SH-SY5Y (cell line): ENCODE measurements around the gene NDUFS7.

Experiments
- GATA2 ChIP-seq: IDR thresholded peaks from 2 replicates; pipeline ENCODE4 v1.6.1; 2011; ENCODE audit warnings: mild to moderate bottlenecking, low read depth, low read length
- GATA3 ChIP-seq: IDR thresholded peaks from 2 replicates; pipeline ENCODE4 v1.6.1; 2011; ENCODE audit warnings: low read depth, mild to moderate bottlenecking, low read length, moderate library complexity

NDUFS7 gene

DNA sequence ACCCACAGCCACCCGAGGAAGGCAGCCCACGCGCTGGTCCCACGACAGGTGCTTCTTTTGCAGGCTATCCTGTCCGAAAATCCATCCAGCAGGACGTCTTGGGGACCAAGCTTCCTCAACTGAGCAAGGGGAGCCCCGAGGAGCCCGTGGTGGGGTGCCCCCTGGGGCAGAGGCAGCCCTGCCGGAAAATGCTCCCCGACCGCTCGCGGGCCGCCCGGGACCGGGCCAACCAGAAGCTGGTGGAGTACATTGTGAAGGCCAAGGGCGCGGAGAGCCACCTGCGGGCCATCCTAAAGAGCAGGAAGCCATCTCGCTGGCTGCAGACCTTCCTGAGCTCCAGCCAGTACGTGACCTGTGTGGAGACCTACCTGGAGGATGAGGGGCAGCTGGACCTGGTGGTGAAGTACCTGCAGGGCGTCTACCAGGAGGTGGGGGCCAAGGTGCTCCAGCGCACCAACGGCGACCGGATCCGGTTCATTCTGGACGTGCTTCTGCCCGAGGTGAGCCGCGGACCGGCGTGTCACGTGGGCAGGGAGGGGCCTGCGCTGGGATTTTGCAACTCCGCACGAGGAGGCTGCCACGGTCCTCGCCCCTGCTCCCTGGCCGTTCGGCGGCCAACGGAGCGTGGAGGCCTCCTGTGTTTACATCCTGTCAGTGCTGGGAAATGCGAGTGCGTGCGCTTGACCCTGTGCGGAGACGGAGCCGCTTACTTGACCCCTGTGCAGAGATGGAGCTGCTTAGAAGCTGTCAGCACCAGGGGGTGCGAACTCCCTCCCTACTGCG is 12.9 kb upstream of the NDUFS7 start:
- TF ChIP-seq GATA2 = no peak
- no peak for TF ChIP-seq GATA3

DNA sequence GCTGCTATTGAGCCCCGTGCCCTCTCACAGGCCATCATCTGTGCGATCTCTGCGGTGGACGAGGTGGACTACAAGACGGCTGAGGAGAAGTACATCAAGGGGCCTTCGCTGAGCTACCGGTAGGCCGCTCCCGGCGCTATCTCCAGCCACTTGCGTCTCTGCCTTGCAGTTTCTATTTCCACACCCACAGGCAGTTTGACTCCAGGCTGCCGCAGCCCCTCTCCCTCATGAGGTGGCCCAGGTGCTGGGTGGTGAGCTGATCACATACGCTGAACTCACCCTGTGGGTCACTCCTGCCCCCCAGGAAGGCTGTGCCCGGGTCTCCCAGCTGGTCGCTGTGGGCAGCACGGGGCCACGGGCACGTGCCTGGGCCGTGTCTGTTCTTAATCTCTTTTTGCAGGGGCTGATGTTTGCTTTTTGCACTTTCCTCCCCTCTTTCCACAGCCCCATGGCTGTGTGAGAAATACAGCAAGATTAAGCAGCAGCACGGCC is 10.6 kb upstream of the NDUFS7 start:
- TF ChIP-seq GATA2 (no peak), GATA3 (no peak)

DNA sequence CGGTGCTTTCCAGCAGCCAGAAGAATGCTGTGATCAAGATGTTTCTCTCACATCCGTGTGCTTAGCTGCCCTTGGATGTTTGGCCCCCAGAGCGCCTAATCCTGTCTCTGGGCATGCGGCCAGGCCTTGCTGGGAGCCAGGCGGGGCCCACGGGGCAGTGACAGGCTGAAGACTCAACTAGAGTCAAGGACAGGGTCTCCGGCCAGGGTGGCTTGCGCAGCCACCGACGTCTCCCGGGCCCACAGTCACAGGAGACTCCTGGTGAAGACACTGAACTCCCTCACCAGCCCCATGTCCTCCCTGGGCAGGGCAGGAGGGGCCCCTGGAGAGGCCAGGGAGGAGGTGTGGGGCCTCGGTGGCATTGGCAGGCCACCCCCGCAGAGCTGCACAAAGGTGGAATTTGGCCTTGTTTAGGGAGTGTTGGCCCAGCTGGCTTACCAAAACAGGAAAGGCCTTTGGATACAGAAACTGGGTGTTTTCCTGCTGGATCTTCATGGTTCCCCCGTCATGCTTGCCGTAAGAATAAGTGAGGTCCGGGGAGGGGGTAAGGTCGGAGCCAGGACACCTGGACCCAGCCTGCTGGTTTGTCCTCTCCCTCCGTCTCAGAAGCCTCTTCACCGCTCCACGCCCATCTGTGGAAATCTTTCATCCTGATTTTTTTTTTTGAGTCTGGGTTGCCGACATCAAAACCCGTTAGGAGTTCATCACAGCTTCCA is 10.0 kb upstream of the NDUFS7 start:
- TF ChIP-seq GATA2 (no peak), GATA3 (no peak)

DNA sequence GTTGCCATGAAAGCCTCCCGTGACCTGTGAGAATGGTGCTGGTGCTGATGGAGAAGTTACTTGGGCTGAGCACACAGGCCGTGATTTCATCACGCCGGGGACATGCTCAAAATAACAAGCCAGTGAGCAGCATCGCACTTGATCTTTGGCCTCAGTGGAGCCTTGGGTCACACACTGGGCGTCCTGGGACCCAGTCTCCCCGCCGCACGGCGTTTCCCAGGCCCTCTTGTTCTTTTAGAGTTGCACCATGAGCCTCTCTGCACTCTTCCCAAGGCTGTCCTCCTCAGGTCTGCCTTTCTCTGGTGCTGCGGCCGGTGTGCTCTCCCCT is 9.5 kb upstream of the NDUFS7 start:
- no peak for TF ChIP-seq GATA2
- no peak for TF ChIP-seq GATA3

DNA sequence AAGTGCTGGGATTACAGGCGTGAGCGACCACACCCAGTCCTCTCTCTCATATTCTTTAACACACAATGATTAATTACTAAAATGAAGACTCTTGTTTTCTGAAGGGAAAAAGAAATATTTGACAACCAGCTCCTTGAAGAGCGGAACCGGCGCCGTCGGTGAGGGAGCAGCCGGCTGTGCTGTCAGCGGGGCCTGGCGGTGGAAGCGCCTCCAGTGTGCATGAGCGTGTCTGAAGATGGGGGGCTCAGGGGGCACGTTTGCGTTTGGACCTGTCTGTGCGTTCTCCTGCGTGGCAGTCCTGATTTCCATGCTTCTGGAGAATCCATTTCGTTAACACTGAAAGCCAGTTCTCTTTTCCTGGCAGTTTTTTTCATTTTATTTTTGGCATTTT is 7.3 kb upstream of the NDUFS7 start:
- TF ChIP-seq GATA2 (no peak), GATA3 (no peak)

DNA sequence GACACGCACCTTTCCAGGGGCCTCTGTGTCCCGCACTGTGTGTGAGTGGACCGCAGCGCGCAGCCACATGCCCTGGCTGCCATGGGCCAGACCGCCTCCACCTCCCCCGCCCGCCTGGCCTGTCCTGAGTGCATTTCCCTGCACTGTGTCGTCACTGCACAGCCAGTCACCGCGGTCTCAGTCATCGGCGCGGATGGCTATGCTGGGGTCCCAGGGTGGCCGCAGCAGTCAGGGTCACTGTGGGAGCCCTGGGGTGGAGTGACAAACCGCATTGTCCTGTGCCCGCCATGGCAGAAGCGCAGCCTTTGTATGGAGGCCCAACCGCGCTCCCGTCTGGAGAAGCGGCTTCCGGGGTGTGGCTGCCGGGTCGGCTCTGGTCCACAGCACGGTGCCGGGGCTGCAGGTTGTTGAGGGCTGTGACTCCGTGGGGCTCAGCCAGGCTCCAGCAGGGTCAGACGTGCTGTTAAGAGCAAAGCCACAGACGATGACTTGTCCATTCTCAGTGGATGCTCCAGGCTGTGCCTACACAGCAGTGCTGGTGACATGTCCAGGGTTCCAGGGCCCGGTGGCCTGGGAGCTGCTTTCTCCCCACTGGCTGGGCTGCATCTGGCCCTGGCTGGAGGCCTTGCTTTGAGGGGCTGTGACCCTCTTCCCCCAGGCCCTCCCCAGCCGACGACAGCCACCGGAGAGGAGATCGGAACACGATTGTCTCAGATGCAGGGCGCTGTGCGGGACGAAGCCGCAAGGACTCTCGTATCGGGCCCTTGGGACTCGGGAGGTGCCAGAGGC is 6.3 kb upstream of the NDUFS7 start:
- no peak for TF ChIP-seq GATA2
- TF ChIP-seq GATA3 = no peak

DNA sequence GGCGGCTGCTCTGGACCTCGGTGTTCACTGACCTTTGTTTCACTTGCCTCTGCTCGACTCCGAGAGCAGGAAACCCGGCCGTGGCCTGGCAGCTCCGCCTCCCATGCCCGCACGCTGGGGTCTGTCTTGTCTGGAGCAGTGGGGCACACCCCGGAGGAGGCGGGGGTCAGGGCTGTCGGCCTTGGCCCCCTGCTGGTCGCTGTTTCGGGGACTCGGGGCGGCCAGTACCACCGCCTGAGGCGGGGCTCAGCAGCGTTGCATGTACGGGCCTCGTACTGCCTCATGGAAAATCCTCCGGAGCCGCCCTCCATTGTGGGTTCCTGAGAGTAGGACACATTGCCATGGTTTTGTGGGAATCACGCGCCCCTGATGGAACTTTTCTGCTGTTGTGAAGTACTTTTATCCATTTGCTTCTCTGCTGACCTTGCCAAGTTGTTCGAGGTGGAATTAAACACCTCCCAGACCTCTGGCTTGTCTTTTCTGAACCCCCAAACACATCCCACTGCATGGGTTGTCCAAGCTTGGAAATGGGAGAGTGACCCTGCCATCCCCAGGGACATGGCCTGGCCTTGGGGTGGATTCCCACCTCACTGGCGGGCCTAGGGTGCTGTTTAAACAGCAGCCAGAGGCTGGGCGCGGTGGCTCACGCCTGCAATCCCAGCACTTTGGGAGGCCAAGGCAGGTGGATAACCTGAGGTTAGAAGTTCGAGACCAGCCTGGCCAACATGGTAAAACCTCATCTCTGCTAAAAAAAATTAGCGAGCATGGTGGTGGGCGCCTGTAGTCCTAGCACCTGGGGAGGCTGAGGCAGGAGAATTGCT is 5.5 kb upstream of the NDUFS7 start:
- no peak for TF ChIP-seq GATA2
- no peak for TF ChIP-seq GATA3

DNA sequence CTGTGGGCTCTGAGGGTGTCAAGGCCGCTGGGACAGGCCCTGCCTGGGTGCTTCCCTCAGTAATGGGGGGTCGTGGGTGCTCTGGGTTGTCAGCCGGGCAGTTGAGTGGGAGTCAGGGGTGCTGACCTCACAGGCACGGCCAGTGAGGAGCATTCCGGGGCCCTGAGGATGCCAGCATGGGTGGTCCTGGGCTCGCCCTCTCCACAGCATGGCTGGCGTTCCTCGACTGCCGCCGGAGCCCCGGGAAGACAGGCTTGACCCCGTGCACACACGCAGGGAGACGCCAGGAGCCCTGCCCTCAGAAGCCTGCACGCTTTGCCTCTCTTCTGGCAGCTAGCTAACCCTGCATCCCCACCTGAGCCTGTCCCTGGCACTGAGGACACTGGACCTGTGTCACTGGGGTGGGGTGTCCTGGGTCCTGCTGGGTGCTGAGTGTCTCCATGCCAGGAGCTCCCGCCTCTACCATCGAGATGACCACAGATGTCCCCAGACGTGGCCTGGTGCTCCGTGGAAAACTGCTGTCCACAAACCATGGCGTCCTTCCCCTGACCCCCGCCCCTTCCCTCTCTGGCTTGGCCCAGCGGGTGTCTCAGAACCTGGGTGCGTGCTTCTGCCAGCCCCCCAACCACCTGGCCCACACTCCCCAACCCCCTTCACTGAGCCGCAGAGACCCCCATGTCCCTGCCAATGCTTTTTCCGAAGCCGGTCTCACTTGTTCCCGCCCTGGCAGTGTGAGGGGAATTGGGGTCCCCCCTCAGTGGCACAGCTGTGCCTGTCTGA is 4.4 kb upstream of the NDUFS7 start:
- TF ChIP-seq GATA2 (no peak), GATA3 (no peak)

DNA sequence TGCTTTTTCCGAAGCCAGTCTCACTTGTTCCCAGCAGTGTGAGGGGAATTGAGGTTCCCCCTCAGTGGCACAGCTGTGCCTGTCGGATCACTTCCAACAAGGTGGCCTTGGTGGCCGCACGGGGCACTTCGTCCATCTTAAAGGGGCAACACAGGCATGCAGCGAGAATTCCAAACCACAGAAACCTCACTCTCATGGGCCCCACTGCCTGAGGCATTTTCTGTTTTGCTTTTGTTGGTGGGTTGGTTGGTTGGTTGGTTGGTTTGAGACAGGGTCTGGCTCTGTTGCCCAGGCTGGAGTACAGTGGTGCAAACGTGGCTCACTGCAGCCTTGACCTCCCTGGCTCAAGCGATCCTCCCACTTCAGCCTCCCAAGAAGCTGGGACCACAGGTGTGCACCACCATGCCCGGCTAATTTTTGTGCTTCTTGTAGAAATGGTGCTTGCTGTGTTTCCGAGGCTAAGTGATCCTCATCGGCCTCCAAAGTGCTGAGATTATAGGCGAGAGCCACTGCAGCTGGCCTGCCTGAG is 3.7 kb upstream of the NDUFS7 start:
- TF ChIP-seq GATA2 (no peak), GATA3 (no peak)

DNA sequence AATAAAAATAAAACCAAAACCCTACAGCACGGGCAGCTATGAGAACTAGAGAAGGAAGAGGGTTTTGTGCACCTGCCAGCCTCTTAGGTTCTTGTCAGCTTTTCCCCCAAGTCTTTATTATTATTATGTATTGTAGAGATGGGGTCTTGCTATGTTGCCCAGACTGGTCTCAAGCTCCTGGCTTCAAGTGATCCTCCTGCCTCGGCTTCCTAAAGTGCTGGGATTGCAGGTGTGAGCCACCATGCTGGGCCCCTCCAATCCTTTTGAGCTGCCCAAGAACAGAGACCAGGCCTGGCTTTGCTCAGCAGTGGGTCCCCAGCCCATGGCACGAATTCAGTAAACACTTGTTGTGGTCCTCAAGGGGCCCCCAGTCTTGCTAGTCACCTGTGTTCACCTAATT is 1.5 kb upstream of the NDUFS7 start:
- no peak for TF ChIP-seq GATA2
- no peak for TF ChIP-seq GATA3

DNA sequence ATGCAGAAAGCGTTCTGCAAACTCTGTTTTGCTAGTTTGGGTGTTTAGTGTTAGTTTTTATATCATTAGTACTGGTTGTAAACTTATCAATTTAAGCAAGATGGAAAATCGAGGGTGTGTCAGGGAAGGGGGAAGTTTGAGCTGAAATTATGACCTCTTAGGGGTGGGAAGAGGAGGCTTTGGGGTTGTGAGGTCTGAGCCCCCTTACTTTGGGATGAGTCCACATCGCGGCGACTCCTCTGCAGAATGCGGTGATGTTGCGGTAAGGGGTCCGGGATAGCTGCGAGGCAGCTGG is 743 bp upstream of the NDUFS7 start:
- no peak for TF ChIP-seq GATA2
- TF ChIP-seq GATA3 = no peak

DNA sequence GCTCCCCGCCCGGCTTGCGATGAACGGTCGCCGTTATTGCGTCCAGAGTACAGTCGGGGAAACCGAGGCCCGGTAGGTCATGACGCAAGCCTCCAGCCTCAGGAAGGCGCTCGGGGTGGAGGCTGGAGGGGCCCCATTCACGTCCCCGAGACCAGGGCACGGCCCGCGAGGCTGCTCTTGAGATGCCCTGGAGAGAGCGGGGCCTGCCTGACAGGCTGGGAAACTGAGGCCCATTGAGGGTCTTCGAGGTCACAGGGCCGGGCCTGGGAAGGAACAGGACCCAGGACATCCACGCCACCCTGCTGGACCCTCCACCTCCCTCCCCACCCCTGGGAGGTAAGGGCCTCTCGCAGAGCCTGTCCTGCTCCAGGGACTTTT is 367 bp downstream of the NDUFS7 start:
- TF ChIP-seq GATA3 (no peak), GATA2 (no peak)
